Measurements from ENCODE around the gene ATP1A3. TPM values are rescaled to one million over a fixed set of nuclear protein-coding genes. Genes with fewer than 3 reads are reported as not detected.

Gene ATP1A3
- polyA plus RNA-seq, 1 donor from 2014 or later, result 36.2 TPM

DNA sequence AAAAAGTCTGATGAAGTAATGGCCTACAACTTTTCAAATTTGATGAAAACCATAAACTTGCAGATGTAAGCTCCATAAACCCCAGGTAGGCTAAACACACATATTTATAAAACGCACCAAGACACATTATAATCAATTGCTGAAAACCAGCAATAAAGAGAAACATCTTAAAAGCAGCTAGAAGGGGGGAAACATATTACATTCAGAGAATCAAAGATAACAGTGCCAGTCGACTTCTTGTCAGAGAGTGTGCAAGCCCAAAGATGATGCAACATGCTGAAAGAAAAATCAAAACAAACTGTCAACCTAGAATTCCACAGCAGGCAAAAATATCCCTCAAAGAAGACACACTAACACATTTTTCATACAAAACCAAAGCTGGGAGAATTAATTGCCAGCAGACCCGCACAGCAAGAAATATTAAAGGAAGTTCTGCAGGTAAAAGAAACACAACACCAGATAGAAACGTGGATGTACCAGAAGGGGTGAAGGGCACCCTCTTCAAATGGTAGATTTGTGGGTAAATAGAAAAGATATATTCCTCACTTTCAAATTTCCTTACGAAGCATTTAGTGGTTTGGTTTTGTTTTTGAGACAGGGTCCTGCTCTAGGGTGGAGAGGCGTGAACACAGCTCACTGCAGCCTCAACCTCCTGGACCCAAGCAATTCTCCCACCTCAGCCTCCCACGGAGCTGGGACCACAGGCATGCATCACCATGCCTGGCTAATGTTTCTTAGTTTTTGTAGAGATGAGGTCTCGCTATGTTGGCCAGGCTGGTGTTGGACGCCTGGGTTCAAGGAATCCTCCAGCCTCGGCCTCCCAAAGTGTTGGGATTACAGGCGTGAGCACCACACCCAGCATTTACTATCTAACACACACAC is 16.5 kb upstream of the ATP1A3 start:
- Histone ChIP-seq H3K4me2 (ENCODE audit: low read length) (no peak overlapping the region), H3K27ac (ENCODE audit: low read length) (no peak overlapping the region), H3K36me3 (ENCODE audit: insufficient read depth, low read length) (peaks cover 8% of the 10 kb centered on the region), H4K20me1 (ENCODE audit: insufficient read depth) (no peaks in the 10 kb centered on the region), H3K27me3 (ENCODE audit: insufficient read depth, low read depth, low read length) (no peaks in the 10 kb centered on the region), H3K9me2 (ENCODE audit: insufficient read depth, low read length) (no peaks in the 10 kb centered on the region), H3K9ac (ENCODE audit: low read length) (no peak overlapping the region), H3K4me3 (ENCODE audit: low read length) (no peak overlapping the region), H2AFZ (ENCODE audit: low read depth, low read length) (no peak overlapping the region), H3K79me2 (replicated peaks; ENCODE audit: insufficient read depth, low read length) (no peaks in the 10 kb centered on the region), H3F3A (ENCODE audit: insufficient read depth, low read length, poor library complexity, severe bottlenecking) (no peaks in the 10 kb centered on the region), H3K9me3 (ENCODE audit: low read length) (no peaks in the 10 kb centered on the region)
- TF ChIP-seq, protein P1, sequence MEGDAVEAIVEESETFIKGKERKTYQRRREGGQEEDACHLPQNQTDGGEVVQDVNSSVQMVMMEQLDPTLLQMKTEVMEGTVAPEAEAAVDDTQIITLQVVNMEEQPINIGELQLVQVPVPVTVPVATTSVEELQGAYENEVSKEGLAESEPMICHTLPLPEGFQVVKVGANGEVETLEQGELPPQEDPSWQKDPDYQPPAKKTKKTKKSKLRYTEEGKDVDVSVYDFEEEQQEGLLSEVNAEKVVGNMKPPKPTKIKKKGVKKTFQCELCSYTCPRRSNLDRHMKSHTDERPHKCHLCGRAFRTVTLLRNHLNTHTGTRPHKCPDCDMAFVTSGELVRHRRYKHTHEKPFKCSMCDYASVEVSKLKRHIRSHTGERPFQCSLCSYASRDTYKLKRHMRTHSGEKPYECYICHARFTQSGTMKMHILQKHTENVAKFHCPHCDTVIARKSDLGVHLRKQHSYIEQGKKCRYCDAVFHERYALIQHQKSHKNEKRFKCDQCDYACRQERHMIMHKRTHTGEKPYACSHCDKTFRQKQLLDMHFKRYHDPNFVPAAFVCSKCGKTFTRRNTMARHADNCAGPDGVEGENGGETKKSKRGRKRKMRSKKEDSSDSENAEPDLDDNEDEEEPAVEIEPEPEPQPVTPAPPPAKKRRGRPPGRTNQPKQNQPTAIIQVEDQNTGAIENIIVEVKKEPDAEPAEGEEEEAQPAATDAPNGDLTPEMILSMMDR (IDR thresholded peaks at IDR 0.05; ENCODE audit: poor library complexity, severe bottlenecking), result no peak
- TF ChIP-seq MXI1 (conservative IDR thresholded peaks at IDR 0.05; ENCODE audit: poor library complexity, severe bottlenecking), result no peak
- no peak for TF ChIP-seq RAD21 (conservative IDR thresholded peaks at IDR 0.05)
- TF ChIP-seq REST (IDR thresholded peaks at IDR 0.05; ENCODE audit: borderline replicate concordance), result no peak
- no peak for TF ChIP-seq SMC3 (conservative IDR thresholded peaks at IDR 0.05; ENCODE audit: poor library complexity)
- TF ChIP-seq EP300 (conservative IDR thresholded peaks at IDR 0.05; ENCODE audit: poor library complexity, severe bottlenecking), result no peak
- no peak for TF ChIP-seq EZH2 (IDR thresholded peaks at IDR 0.05; ENCODE audit: borderline replicate concordance, insufficient read depth, low read length, poor library complexity, severe bottlenecking)
- TF ChIP-seq TAF1 (IDR thresholded peaks at IDR 0.05; ENCODE audit: low read depth), result no peak
- no peak for TF ChIP-seq POLR2AphosphoS5 (IDR thresholded peaks at IDR 0.05)

- H3K36me3 ChIP-seq (ENCODE audit: insufficient read depth, low read length), result peaks cover 8% of the 10 kb centered on the region
- no peak overlapping the region for H3K9ac ChIP-seq (ENCODE audit: low read length)
- no peaks in the 10 kb centered on the region for H4K20me1 ChIP-seq (ENCODE audit: insufficient read depth)
- no peaks in the 10 kb centered on the region for H3K9me2 ChIP-seq (ENCODE audit: insufficient read depth, low read length)
- TF ChIP-seq SMC3 (conservative IDR thresholded peaks at IDR 0.05; ENCODE audit: poor library complexity), result no peak
- TF ChIP-seq POLR2AphosphoS5 (IDR thresholded peaks at IDR 0.05), result no peak
- TF ChIP-seq REST (IDR thresholded peaks at IDR 0.05; ENCODE audit: borderline replicate concordance), result no peak
- no peak for TF ChIP-seq MXI1 (conservative IDR thresholded peaks at IDR 0.05; ENCODE audit: poor library complexity, severe bottlenecking)
- TF ChIP-seq, protein P1 (IDR thresholded peaks at IDR 0.05; ENCODE audit: poor library complexity, severe bottlenecking), result no peak
- no peak for TF ChIP-seq TAF1 (IDR thresholded peaks at IDR 0.05; ENCODE audit: low read depth)
- no peak for TF ChIP-seq EP300 (conservative IDR thresholded peaks at IDR 0.05; ENCODE audit: poor library complexity, severe bottlenecking)
- TF ChIP-seq EZH2 (IDR thresholded peaks at IDR 0.05; ENCODE audit: borderline replicate concordance, insufficient read depth, low read length, poor library complexity, severe bottlenecking), result no peak
- TF ChIP-seq RAD21 (conservative IDR thresholded peaks at IDR 0.05), result no peak
- no peaks in the 10 kb centered on the region for H3K27me3 ChIP-seq (ENCODE audit: insufficient read depth, low read depth, low read length)
- no peaks in the 10 kb centered on the region for H3F3A ChIP-seq (ENCODE audit: insufficient read depth, low read length, poor library complexity, severe bottlenecking)
- H3K79me2 ChIP-seq (replicated peaks; ENCODE audit: insufficient read depth, low read length), result no peaks in the 10 kb centered on the region
- H2AFZ ChIP-seq (ENCODE audit: low read depth, low read length), result no peak overlapping the region
- H3K27ac ChIP-seq (ENCODE audit: low read length), result no peak overlapping the region
- H3K4me3 ChIP-seq (ENCODE audit: low read length), result no peak overlapping the region
- no peak overlapping the region for H3K4me2 ChIP-seq (ENCODE audit: low read length)
- H3K9me3 ChIP-seq (ENCODE audit: low read length), result no peaks in the 10 kb centered on the region
Observed at GRCh38 chr19:42006569-42006968, 12.5 kb upstream of the ATP1A3 start.
